Activated CD8-positive, alpha-beta memory T cell treated with anti-CD3 and anti-CD28 coated beads, Interleukin-2, amount 50 U/mL, for 48 hours (primary cell): ENCODE results near the gene IL12RB2.
A peak's percentile ranks its signal among the peaks of the same experiment; 100 is the strongest.

Source experiments
- DNase-seq: peaks from one replicate; pipeline ENCODE4 v3.0.0-alpha.2; 2020

IL12RB2 gene, protein sequence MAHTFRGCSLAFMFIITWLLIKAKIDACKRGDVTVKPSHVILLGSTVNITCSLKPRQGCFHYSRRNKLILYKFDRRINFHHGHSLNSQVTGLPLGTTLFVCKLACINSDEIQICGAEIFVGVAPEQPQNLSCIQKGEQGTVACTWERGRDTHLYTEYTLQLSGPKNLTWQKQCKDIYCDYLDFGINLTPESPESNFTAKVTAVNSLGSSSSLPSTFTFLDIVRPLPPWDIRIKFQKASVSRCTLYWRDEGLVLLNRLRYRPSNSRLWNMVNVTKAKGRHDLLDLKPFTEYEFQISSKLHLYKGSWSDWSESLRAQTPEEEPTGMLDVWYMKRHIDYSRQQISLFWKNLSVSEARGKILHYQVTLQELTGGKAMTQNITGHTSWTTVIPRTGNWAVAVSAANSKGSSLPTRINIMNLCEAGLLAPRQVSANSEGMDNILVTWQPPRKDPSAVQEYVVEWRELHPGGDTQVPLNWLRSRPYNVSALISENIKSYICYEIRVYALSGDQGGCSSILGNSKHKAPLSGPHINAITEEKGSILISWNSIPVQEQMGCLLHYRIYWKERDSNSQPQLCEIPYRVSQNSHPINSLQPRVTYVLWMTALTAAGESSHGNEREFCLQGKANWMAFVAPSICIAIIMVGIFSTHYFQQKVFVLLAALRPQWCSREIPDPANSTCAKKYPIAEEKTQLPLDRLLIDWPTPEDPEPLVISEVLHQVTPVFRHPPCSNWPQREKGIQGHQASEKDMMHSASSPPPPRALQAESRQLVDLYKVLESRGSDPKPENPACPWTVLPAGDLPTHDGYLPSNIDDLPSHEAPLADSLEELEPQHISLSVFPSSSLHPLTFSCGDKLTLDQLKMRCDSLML

DNA sequence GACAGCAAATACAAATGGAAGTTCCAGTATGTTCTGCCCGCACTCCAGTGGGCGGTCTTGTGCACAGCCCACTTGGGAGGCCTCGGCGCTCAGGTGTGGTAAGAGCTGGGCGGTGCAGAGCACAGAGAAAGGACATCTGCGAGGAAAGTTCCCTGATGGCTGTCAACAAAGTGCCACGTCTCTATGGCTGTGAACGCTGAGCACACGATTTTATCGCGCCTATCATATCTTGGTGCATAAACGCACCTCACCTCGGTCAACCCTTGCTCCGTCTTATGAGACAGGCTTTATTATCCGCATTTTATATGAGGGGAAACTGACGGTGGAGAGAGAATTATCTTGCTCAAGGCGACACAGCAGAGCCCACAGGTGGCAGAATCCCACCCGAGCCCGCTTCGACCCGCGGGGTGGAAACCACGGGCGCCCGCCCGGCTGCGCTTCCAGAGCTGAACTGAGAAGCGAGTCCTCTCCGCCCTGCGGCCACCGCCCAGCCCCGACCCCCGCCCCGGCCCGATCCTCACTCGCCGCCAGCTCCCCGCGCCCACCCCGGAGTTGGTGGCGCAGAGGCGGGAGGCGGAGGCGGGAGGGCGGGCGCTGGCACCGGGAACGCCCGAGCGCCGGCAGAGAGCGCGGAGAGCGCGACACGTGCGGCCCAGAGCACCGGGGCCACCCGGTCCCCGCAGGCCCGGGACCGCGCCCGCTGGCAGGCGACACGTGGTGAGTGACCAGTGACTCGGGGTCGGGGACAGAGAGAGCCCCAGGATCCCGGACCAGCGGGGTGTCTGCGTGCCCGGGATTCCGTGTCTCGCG, at the start of gene IL12RB2:
Gene IL12RB2, plus strand, starts transcription at position 623 of the 810 bp plus-strand sequence. CDS start 12,496 bp downstream, outside the sequence.
- peak; percentile 77 for DNase-seq

DNA sequence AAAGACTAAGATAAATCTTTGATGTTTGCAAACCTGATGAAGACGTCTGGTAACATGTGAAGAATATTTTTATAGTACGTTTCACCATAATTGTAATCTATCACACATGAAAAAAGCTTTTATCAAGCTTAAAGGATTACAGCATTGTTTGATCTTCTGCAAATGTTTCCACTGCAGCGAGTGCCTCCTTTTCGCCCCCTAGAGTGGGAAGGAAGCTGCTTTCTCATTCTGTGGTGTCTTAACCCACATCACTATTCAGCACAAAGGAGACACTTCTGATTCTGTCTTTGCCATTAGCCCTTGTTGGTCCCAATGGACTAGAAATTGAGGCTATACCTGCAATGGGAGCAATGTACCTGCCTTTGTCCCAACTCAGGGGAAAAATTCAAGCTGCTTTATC, 46.0 kb upstream of the IL12RB2 start:
- no peak for DNase-seq

DNA sequence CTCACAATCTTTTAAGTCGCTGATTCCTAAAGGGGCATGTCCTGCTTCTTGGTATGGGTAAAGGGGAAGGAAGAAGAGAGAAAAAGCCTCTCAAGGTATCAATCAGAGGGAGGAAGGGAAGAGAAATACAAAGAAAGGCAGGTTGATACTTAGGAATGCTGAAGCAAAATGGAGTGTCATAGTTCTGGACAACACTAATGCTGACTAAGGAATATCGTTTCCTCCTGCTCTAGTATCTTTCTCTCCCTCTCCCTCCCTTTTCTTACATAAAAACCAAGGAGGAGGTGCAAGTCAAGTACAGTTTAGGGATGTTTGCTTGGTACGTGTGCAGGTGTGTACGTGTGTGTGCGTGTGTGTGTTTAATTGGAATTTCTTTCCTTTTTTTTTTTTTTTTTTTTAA, 44.9 kb upstream of the IL12RB2 start:
- DNase-seq: no peak

DNA sequence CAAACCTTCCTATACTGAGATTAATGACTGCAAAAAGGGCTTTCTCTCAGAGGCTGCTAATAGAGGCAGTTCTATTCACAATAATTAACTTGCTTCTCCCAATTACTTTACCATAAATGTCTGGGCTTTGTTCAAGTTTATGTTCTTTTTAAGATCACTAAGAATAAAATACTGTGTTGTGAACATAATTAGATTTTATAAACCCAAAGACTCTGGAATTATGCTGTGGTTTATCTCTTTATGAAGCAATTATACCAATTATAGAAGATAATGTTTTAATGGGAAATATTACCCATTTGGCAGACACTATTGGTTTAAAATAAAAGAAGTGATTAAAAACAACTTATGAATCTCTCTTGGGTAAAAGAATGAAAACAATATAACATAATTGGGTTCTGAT, 43.5 kb upstream of the IL12RB2 start:
- no peak for DNase-seq

DNA sequence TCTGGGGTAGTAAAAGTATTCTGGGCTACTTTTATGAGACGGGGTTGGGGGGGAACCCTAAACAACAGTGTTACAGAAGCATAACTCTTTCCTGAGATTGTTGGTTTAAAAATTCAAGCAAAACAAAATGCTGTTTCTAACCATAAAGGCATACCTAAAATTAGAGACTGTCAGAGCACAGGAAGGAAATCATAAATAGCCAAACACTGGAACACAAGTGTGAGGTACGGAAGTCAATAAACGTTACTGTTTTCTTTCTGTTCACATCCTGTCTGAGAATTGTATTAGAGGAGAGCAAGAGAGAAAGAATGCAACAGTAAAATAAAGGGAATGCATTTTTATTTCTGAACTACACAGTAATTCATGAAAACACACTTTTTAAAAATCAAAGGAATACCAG, 42.8 kb upstream of the IL12RB2 start:
- DNase-seq: no peak

DNA sequence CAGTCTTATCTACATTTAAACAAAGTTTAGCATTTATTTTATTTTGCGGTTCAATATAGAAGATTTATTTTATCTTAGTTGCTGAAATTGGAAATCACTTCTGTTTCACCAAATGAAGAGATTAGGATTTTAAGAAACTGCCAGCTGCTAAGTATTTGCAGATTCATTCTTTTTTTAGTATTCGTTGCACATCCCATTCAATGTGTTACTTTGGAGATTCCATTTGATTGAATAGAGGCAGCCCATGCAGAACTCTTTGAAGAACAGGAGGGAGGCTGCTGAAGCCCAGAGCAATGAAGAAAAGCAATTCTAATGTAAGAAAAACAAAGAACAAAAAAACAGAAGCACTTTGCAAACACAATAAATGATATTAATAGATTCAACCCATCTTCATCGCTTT, 38.6 kb upstream of the IL12RB2 start:
- no peak for DNase-seq

DNA sequence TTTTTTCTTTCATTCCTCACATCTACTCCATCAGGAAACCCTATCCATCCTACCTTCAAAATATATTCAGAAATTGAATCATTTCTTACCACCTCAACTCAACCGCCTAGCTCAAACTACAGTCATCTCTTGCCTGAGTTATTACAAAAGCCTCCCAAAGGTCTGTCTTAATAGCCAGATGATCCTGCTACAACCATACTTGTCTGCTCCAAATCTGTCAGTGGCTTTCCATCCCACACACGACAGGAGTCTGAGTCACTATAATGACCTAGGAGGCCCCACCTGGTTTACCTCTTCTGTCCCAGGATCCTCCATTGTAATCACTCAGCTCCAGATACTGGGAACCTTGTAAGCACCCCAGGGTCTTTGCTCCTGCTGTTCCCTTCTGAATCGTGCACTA, 37.1 kb upstream of the IL12RB2 start:
- no peak for DNase-seq

DNA sequence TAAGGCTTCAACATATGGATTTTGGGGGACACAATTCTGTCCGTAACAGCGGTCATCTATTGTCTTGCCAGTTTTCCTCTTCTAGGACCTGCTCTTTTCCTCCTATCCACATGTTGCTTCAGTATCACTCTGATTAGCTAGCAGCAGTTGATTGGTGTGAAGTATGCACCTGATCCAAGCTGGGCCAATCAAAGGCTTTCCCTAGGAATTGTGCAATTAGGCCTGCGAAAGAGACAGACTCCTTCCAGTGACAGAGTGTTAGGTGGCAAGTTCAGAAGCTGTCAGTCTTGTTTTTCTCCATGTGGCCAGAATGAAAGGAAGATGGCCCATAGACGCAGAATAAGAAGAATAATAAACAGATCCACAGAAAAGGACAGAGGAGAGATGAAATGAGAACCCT, 34.1 kb upstream of the IL12RB2 start:
- DNase-seq: no peak

DNA sequence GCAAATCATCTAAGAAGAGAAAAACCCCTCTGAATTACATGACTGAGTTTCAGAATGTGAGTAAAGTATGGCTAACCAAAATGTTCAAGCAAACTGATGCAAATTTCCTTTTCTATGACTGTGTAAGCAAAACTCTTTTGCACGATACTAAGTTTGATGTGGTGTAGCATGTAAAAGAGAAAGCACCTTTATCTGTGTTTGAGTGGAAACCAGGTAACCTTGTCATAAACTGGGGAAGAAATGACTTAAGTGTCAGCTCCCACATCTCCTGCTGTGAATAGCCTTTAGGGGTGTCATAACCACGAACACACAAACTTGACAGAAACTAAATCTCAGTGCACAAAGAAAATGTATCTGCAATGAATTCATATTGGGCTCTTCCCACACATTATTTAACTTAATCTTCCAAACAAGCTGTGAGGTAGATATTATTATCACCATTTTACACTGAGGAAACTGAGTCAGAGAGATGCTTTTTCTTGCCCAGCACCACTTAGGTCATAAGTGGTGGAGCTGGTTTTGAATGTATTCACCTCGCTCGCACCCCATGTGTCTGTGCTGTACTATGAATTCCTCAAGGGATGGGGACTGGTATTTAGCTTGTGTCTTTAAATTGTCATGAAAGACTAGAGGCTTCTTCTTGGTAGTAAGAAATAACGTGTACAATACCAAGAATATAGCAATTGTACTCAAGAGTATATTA, 32.9 kb upstream of the IL12RB2 start:
- no peak for DNase-seq

DNA sequence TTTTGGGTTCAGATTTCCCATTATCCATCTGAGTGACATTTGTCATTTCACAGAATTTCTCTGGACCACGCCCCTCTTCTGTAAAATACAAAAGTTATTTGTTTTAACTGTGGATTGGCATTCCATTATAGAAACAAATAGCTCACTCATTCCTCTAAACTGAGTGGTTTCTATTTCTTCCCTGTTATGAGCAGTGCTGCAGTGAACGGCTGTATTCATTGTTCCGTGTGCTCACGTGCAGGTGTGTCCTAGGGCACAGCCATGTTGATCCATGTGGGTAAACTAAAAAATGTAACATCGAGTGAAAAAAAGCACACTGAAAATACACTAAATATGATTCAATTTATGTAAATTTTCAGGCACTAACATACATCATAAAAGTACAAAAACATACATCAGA, 27.0 kb upstream of the IL12RB2 start:
- no peak for DNase-seq

DNA sequence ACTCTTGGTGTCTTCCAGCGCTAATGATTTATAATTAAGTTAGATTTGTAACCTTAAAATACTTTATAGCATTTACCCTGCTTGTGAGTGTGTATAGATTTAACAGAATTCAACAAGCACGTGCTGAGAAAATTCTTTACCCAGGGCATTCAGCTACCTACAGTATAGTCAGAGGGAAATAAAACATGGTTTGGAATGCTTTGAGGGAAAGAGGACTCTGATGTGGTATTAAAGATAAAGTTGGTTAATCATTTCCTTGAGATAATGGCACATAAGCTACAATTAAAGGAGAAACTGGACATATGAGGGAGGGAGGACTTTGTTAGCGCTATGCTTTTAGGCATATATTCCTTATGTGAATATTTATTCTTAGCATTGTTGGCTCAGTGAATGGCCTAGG, 26.4 kb upstream of the IL12RB2 start:
- DNase-seq: no peak

DNA sequence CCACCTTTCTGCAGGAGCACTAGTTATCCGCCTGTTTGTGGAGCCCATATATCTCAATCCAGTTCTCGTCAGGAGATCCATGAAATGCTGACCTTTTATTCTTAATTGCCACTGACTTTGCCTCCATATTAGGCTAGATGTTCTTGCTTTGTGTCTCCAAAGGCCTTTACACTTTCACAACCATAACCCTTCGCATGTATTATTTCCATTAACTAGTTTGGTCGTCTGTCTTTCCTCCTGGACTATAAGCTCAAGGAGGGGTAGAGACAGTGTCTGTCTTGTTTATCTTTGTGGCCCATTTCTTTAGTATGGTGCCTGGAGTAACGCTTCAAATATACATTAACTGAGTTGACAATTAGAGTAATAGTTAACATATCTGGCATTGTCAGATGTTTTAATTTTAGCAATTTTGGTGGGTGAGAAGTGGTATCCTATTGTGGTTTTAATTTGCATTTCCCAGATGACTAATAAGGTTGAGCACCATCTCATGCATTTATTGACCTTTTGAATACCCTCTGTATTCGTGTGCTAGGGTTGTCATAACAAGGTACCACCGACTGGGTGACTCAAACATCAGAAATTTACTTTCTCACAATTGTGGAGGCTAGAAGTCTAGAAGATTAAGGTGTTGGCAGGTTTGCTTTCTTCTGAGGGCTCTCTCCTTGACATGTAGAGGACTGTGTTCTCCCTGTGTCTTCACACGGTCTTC, 21.7 kb upstream of the IL12RB2 start:
- DNase-seq: no peak

DNA sequence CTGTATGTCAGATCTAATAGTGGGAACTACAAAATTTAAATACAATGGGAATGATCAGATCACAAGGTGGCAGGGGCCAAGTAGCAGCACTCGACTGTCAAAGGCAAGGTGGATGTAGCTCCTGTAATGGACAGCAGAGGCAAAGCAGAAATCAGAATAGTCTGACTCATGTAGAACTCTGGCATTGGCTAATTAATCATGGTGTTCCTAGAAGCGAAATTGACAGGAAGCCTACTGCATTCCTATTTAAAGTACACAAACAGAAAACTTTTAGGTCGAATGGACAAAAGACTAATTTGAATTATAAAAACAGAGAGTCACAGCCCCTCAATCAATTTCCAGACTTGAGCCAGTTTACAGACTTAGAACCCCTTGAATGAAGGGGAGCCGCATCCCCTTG, 17.4 kb upstream of the IL12RB2 start:
- no peak for DNase-seq

DNA sequence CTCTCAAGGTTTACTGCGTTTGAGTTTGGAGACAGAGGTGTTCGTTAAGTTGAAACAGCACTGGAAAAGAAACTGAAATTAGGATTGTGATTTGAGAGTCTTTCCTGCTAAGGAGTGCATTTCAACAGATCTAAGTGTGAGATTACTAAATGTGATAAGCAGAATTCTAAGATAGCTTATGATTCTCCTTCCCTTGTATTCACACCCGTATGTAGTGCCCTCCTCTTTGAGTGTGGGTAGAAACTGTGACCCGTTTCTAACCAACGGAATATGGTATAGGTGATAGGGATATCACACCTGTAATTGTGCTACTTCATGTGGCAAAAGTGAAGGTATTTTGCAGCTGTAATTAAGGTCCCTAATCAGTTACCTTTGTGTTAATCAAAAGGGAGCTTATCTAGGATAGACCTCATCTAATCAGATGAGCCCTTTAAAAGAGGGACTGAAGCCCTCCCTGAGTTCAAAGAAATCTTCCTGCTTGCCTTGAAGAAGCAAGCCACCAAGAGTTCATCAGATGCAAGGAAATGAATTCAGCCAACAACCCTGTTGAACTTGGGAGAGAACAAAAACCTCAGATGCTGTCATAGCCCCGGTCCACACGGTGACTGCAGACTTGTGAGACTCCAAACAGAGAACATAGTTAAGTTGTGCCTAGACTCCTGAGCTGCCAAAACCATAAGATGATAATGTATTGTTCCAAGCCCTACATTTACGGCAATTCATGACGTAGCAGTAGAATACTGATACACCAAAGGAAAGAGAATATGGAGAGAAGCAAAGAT, 12.6 kb upstream of the IL12RB2 start:
- DNase-seq: no peak

DNA sequence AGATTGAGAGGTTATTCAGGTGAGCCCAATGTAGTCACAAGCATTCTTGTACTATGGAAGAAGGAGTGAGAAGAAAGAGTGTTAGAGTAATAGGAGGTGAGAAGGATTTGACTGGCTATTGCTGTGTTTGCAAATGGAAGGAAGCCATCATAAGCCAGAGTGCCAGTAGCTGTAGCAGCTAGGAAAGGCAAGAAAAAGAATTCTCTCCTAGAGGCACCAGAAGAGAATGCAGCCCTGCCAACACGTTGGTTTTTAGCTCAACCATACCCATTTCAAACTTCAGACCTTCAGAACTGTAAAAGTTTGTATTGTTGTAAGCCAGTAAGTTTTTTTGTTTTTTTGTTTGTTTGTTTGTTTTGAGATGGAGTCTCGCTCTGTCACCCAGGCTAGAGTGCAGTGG, 8.9 kb upstream of the IL12RB2 start:
- DNase-seq: no peak

DNA sequence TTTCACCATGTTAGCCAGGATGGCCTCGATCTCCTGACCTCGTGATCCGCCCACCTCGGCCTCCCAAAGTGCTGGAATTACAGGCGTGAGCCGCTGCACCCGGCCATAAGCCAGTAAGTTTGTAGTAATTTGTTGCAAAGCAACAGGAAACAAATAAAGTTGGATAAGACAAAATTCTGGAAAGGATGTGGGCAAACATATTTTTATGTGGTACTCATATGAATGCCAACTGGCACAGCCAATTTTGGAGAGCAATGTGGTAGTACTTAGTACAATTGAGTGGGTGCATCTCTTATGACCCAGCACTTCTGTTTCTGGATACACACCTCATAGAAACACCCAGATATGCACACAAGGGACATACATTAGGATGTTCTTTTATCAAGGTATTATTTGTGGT, 8.4 kb upstream of the IL12RB2 start:
- no peak for DNase-seq

DNA sequence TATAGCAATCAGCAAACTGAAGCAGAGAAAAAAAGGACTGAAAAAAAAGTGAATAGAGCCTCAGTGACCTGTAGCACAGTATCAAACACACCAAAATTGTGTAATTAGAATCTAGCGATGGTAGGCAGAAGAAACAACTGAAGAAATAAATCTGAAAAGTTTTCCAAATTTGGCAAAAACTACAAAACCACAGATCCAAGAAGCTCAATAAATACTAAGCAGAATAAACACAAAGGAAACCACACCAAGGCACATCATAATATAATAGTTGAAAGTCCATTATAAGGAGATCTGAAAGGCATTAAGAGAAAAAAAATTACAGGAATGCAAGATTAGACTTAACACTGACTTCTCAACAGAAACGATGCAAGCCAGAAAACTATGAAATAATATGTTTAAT, 7.1 kb upstream of the IL12RB2 start:
- DNase-seq: no peak

DNA sequence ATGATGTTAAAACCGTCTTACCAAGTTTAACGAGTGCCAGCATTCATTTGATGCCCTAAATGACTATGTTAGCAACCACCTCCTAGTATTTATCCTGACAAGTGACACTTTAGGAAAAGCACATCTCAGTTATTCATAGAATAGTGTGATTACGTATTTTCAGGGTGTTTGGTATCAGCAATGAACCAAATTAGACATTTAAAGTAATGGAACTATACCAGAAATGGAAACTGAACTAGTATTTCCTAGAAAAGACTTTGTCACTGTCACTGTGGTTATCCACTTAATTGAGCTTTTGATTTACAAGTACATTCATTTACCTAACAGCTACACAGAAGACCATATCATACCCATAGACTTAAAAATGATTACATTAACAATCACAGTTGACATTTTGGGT, 3.6 kb upstream of the IL12RB2 start:
- DNase-seq: no peak

DNA sequence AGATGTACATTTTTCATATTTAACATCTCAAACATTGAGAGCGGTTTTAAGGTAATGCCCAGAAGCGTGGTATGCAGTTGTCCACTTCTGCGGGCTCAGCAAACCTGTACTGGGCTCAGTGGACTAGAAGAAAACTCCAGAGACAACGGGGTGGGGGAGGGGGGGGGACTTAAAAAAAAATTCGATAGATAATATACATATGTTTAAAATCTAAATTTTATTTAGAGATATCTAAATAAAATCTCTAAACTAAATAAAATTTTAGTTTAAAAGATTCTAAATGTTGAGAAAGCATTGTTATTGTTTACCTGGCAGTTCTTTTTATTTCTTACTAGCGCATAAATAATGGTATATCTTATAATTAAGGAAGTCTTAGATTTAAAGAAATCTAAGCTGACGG, 1.1 kb upstream of the IL12RB2 start:
- no peak for DNase-seq

DNA sequence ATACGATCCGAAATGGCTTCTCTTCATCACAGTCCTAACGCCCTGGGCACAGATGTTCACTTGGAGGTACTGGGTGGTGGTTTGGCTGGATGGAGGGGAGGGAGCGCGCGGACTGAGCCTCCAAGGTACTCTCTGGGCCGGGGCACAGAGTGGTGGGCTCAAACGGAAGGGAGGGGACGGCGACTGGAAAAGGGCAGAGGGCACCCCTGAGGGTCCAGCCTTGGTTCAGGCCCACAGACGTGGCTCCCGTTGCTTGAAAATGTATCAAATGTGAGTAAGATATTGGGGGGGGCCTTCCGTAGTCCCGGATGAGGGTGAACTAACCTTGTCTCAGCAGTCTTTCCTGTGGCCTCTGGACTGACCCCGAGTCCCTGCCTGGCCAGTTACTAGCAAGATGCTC, 463 bp downstream of the IL12RB2 start:
- DNase-seq: peak; percentile 66

DNA sequence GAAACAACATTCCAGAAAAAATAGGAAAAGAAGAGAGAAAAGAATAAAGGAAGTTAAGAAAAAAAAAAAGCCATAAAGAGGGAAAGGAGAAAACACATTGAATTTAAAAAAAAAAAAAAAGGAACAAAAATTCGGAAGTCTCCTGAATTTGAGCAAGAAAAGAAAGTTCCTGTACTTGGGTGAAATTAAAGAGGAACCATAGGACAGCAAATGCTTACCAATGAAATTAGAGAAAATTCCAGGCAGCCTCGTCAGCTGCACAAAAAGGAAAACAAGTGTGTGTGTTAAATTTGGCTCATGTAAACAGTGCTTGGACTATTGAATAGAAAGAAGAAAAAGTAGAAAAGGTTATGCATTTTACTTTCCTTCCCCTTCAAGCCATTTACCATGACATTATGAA, 4.9 kb downstream of the IL12RB2 start:
- no peak for DNase-seq
